BE2C (cell line): ENCODE results near the gene MBNL1.
"Not testable (repeated sequence)": the region's sequence is repeated elsewhere in the genome, so short reads cannot be mapped to it uniquely, and the experiment has no call there.

Experiments used
- DNase-seq: peaks from one replicate; pipeline ENCODE4 v3.0.0-alpha.2; 2020
- H3K27me3 ChIP-seq: fragments of 250-450 bp; sonication (Bioruptor Pico); 2 replicates; pipeline ENCODE4 v1.5.1; 2020; ENCODE audit warnings: mild to moderate bottlenecking
- H3K36me3 ChIP-seq: fragments of 250-450 bp; sonication (Bioruptor Pico); 2 replicates; pipeline ENCODE4 v1.5.1; 2020; ENCODE audit warnings: mild to moderate bottlenecking
- H3K4me1 ChIP-seq: fragments of 250-450 bp; sonication (Bioruptor Pico); 2 replicates; pipeline ENCODE4 v1.5.1; 2020
- H3K4me3 ChIP-seq: 2 replicates; pipeline ENCODE4 v1.5.1; 2011; ENCODE audit warnings: low read depth, low read length
- H3K9me3 ChIP-seq: fragments of 250-450 bp; sonication (Bioruptor Pico); 2 replicates; pipeline ENCODE4 v1.5.1; 2020
- CTCF ChIP-seq: IDR thresholded peaks from 2 replicates; pipeline ENCODE4 v1.5.1; 2012; ENCODE audit warnings: mild to moderate bottlenecking, low read depth, low read length

MBNL1 gene

GRCh38 chr3:152331018-152331541 is 62.4 kb downstream of the MBNL1 start:
- Histone ChIP-seq H3K27me3 (no peaks in the 10 kb centered on the region), H3K9me3 (no peaks in the 10 kb centered on the region), H3K4me1 (no peaks in the 10 kb centered on the region; the same call in 1 of the 2 replicates), H3K36me3 (peaks cover 3% of the 10 kb centered on the region; the same call in 1 of the 2 replicates), H3K4me3 (no peak overlapping the region)
- DNase-seq, result no peak
- TF ChIP-seq CTCF, result no peak

- Histone ChIP-seq H3K4me1 (no peaks in the 10 kb centered on the region; the same call in 1 of the 2 replicates), H3K9me3 (no peaks in the 10 kb centered on the region), H3K4me3 (no peak overlapping the region), H3K36me3 (peaks cover 3% of the 10 kb centered on the region; the same call in 1 of the 2 replicates), H3K27me3 (no peaks in the 10 kb centered on the region)
- no peak for TF ChIP-seq CTCF
- DNase-seq, result no peak
These were observed 63.3 kb downstream of the MBNL1 start for GRCh38 chr3:152331998-152332397.

GRCh38 chr3:152333928-152334327 is 65.2 kb downstream of the MBNL1 start:
- Histone ChIP-seq H3K4me3 (no peak overlapping the region), H3K9me3 (no peaks in the 10 kb centered on the region), H3K36me3 (peaks cover 3% of the 10 kb centered on the region; the same call in 1 of the 2 replicates), H3K4me1 (no peaks in the 10 kb centered on the region; the same call in 1 of the 2 replicates), H3K27me3 (no peaks in the 10 kb centered on the region)
- no peak for TF ChIP-seq CTCF
- DNase-seq, result no peak

- Histone ChIP-seq H3K4me1 (no peaks in the 10 kb centered on the region; the same call in 1 of the 2 replicates), H3K36me3 (peaks cover 3% of the 10 kb centered on the region; the same call in 1 of the 2 replicates), H3K27me3 (no peaks in the 10 kb centered on the region), H3K9me3 (no peaks in the 10 kb centered on the region), H3K4me3 (no peak overlapping the region)
- no peak for TF ChIP-seq CTCF
- DNase-seq, result no peak
These were observed 66.0 kb downstream of the MBNL1 start for GRCh38 chr3:152334761-152335160.

GRCh38 chr3:152335273-152335672 is 66.5 kb downstream of the MBNL1 start:
- no peak overlapping the region for H3K4me3 ChIP-seq
- H3K4me1 ChIP-seq, result no peaks in the 10 kb centered on the region; the same call in none of the 2 replicates
- peaks cover 3% of the 10 kb centered on the region; the same call in 1 of the 2 replicates for H3K36me3 ChIP-seq
- TF ChIP-seq CTCF, result no peak
- H3K27me3 ChIP-seq, result no peaks in the 10 kb centered on the region
- DNase-seq, result no peak
- H3K9me3 ChIP-seq, result no peaks in the 10 kb centered on the region

GRCh38 chr3:152337337-152337736 is 68.6 kb downstream of the MBNL1 start:
- not testable (repeated sequence) for DNase-seq, H3K36me3 ChIP-seq, H3K27me3 ChIP-seq, H3K4me3 ChIP-seq, H3K4me1 ChIP-seq, H3K9me3 ChIP-seq
